ENCODE results near the gene CDSN.
A peak's percentile ranks its signal among the peaks of the same experiment; 100 is the strongest.

- TF ChIP-seq POLR2A (IDR thresholded peaks at IDR 0.05; ENCODE audit: low read depth), result no peak
- peak; percentile 80 to 87 (median 84) for TF ChIP-seq CTCF (IDR thresholded peaks at IDR 0.05)
Measured at GRCh38 chr6:31087494-31088089, 32.7 kb downstream of the CDSN start.

All from esophagus muscularis mucosa (tissue), 3 donors.